H1 (cell line): ENCODE measurements around the gene TNS3. TPM values are rescaled to one million over a fixed set of nuclear protein-coding genes. Genes with fewer than 3 reads are reported as not detected.
A peak's percentile ranks its signal among the peaks of the same experiment; 100 is the strongest.

ENCODE experiments used
- CTCF ChIA-PET: fragments of 300-600 bp; sonication (Branson Sonifier 250); formaldehyde crosslinking; loops from one replicate; lab custom pipeline; 2021; ENCODE audit not compliant: partially characterized antibody; lab: Charles Lee
- POLR2A ChIA-PET: fragments of 300-600 bp; sonication (Branson Sonifier 250); formaldehyde crosslinking; loops from one replicate; lab custom pipeline; 2021; ENCODE audit warnings: inconsistent platforms; ENCODE audit not compliant: partially characterized antibody; lab: Charles Lee
- DNase-seq, 2 experiments: peaks; one replicate each; pipeline versions ENCODE4 v3.0.0 to v3.0.0-alpha.2; 2010 to 2022; ENCODE audit warnings: low spot score in 2 of 2, low read depth in 1 of 2, mixed read lengths in 1 of 2
- FAIRE-seq: peaks from 2 replicates; lab custom pipeline; 2011; peaks lifted over from hg19 to GRCh38; lab: Jason Lieb, UNC
- H2AFZ ChIP-seq: 2 replicates; pipeline ENCODE4 v1.8.1; 2012; ENCODE audit warnings: low read length, inconsistent platforms
- H2AK5ac ChIP-seq: 2 replicates; pipeline ENCODE4 v1.6.1; 2013; ENCODE audit warnings: low read depth, low read length
- H2BK120ac ChIP-seq: replicated peaks from 2 replicates; pipeline ENCODE3; 2013; ENCODE audit warnings: low read depth, low read length, inconsistent platforms
- H2BK12ac ChIP-seq: 2 replicates; pipeline ENCODE4 v1.6.1; 2013; ENCODE audit warnings: low read depth, low read length
- H2BK15ac ChIP-seq: 2 replicates; pipeline ENCODE4 v1.6.1; 2013; ENCODE audit warnings: low read length
- H2BK20ac ChIP-seq: 2 replicates; pipeline ENCODE4 v1.6.1; 2013; ENCODE audit warnings: low read length
- H2BK5ac ChIP-seq: 2 replicates; pipeline ENCODE4 v1.6.1; 2013; ENCODE audit warnings: low read depth, low read length
- H3K14ac ChIP-seq: 2 replicates; pipeline ENCODE4 v1.6.1; 2013; ENCODE audit warnings: inconsistent platforms; ENCODE audit not compliant: insufficient read length
- H3K18ac ChIP-seq: 2 replicates; pipeline ENCODE4 v1.6.1; 2013; ENCODE audit warnings: low read length; ENCODE audit errors: extremely low read depth
- H3K23ac ChIP-seq: 2 replicates; pipeline ENCODE4 v1.6.1; 2013; ENCODE audit warnings: inconsistent platforms; ENCODE audit not compliant: insufficient read length
- H3K23me2 ChIP-seq: 2 replicates; pipeline ENCODE4 v1.6.1; 2013; ENCODE audit warnings: low read depth, low read length
- H3K27ac ChIP-seq: 2 replicates; pipeline ENCODE4 v1.6.1; 2011; ENCODE audit warnings: low read depth, low read length, inconsistent platforms
- H3K27me3 ChIP-seq, 4 experiments: replicated peaks in 1 of 4; 1 replicate in 1 of 4; 2 replicates in 3 of 4; pipeline versions ENCODE4 v1.6.1 to v1.8.1; 2011 to 2013; ENCODE audit warnings: low read length in 3 of 4, mild to moderate bottlenecking in 3 of 4, inconsistent platforms in 2 of 4, mixed read lengths in 2 of 4, moderate library complexity in 1 of 4; ENCODE audit not compliant: control insufficient read depth in 3 of 4, insufficient read depth in 3 of 4; ENCODE audit errors: extremely low read depth in 1 of 4
- H3K36me3 ChIP-seq, 4 experiments: 2 replicates each; pipeline versions ENCODE4 v1.6.1 to v1.8.1; 2011 to 2013; ENCODE audit warnings: mild to moderate bottlenecking in 4 of 4, low read length in 3 of 4, moderate library complexity in 2 of 4, control low read depth in 1 of 4, inconsistent platforms in 1 of 4; ENCODE audit not compliant: insufficient read depth in 4 of 4, control insufficient read depth in 2 of 4
- H3K4ac ChIP-seq: replicated peaks from 2 replicates; pipeline ENCODE3; 2013; ENCODE audit warnings: low read length, low read depth, mixed read lengths, inconsistent platforms; ENCODE audit not compliant: insufficient read length
- H3K4me1 ChIP-seq, 4 experiments: replicated peaks in 1 of 4; 1 replicate in 1 of 4; 2 replicates in 3 of 4; pipeline versions ENCODE4 v1.6.1 to v1.8.1; 2011 to 2013; ENCODE audit warnings: low read length in 3 of 4, inconsistent platforms in 2 of 4, mixed read lengths in 1 of 4; ENCODE audit not compliant: insufficient read depth in 4 of 4, control insufficient read depth in 3 of 4
- H3K4me2 ChIP-seq, 2 experiments: 2 replicates each; pipeline versions ENCODE4 v1.6.1 to v1.8.1; 2011 to 2013; ENCODE audit warnings: low read depth in 2 of 2, low read length in 2 of 2, control low read depth in 1 of 2, inconsistent platforms in 1 of 2, mild to moderate bottlenecking in 1 of 2; ENCODE audit not compliant: insufficient read depth in 1 of 2
- H3K4me3 ChIP-seq, 4 experiments: fragments of 200-600, 300-600 bp in 1 of 4; sonication (generic), shearing (Covaris generic), sonication (Bioruptor Twin) in 1 of 4; 2 replicates each; pipeline versions ENCODE4 v1.5.1 to v1.8.1; 2011 to 2016; ENCODE audit warnings: low read length in 4 of 4, low read depth in 3 of 4, control low read depth in 2 of 4, inconsistent platforms in 2 of 4, mild to moderate bottlenecking in 2 of 4, mixed read lengths in 1 of 4, moderate library complexity in 1 of 4; ENCODE audit not compliant: insufficient read depth in 2 of 4; ENCODE audit errors: extremely low read depth in 1 of 4
- H3K56ac ChIP-seq: replicated peaks from 2 replicates; pipeline ENCODE3; 2013; ENCODE audit warnings: low read depth, mild to moderate bottlenecking, mixed read lengths, low read length, inconsistent platforms; ENCODE audit not compliant: insufficient read length
- H3K79me1 ChIP-seq: 2 replicates; pipeline ENCODE4 v1.6.1; 2013; ENCODE audit warnings: low read depth, low read length, control low read depth
- H3K79me2 ChIP-seq, 2 experiments: 2 replicates each; pipeline versions ENCODE4 v1.6.1 to v1.8.1; 2012 to 2013; ENCODE audit warnings: low read length in 2 of 2, mild to moderate bottlenecking in 2 of 2, inconsistent platforms in 1 of 2; ENCODE audit not compliant: insufficient read depth in 2 of 2, control insufficient read depth in 1 of 2
- H3K9ac ChIP-seq, 4 experiments: replicated peaks in 1 of 4; 1 replicate in 1 of 4; 2 replicates in 3 of 4; pipeline versions ENCODE4 v1.6.1 to v1.8.1; 2011 to 2013; ENCODE audit warnings: low read depth in 3 of 4, low read length in 3 of 4, control low read depth in 2 of 4, mild to moderate bottlenecking in 2 of 4, moderate library complexity in 2 of 4, inconsistent platforms in 1 of 4; ENCODE audit errors: extremely low read depth in 1 of 4
- H3K9me3 ChIP-seq, 2 experiments: 2 replicates each; pipeline versions ENCODE4 v1.6.1 to v1.8.1; 2012 to 2013; ENCODE audit warnings: mild to moderate bottlenecking in 2 of 2, moderate library complexity in 2 of 2, control low read depth in 1 of 2, inconsistent platforms in 1 of 2, low read depth in 1 of 2, low read length in 1 of 2, mixed read lengths in 1 of 2; ENCODE audit not compliant: insufficient read depth in 2 of 2
- H4K20me1 ChIP-seq, 2 experiments: replicated peaks in 1 of 2; 2 replicates each; pipeline versions ENCODE3 to v1.8.1; 2011 to 2013; ENCODE audit warnings: inconsistent platforms in 2 of 2, low read length in 2 of 2, mild to moderate bottlenecking in 1 of 2; ENCODE audit not compliant: insufficient read depth in 2 of 2, control insufficient read depth in 1 of 2
- H4K5ac ChIP-seq: 2 replicates; pipeline ENCODE4 v1.6.1; 2013; ENCODE audit warnings: low read length, low read depth, mixed read lengths, inconsistent platforms; ENCODE audit not compliant: insufficient read length
- H4K8ac ChIP-seq: 2 replicates; pipeline ENCODE4 v1.8.0; 2013; ENCODE audit warnings: mild to moderate bottlenecking, moderate library complexity, low read length, inconsistent platforms; ENCODE audit not compliant: insufficient read depth; ENCODE audit errors: extremely low read depth
- H4K91ac ChIP-seq: replicated peaks from 2 replicates; pipeline ENCODE3; 2013; ENCODE audit warnings: low read length, mixed read lengths, inconsistent platforms; ENCODE audit not compliant: insufficient read length
- ATF3 ChIP-seq: IDR thresholded peaks from 2 replicates; pipeline ENCODE4 v1.6.1; 2011; ENCODE audit warnings: low read depth, mild to moderate bottlenecking, low read length; ENCODE audit not compliant: insufficient read depth
- BACH1 ChIP-seq: IDR thresholded peaks from 2 replicates; pipeline ENCODE4 v1.6.1; 2012; ENCODE audit warnings: low read length, improper control_type of control experiment
- BRCA1 ChIP-seq: IDR thresholded peaks from 2 replicates; pipeline ENCODE4 v1.6.1; 2012; ENCODE audit warnings: low read depth, low read length, improper control_type of control experiment
- CBX8 ChIP-seq: fragments of 300-800, 300-1000 bp; sonication (generic); IDR thresholded peaks from 2 replicates; pipeline ENCODE4 v1.7.1; 2016; ENCODE audit warnings: low read depth, low read length, borderline replicate concordance
- CEBPB ChIP-seq: IDR thresholded peaks from 2 replicates; pipeline ENCODE4 v1.6.1; 2012; ENCODE audit warnings: low read depth, low read length
- FOSL1 ChIP-seq: IDR thresholded peaks from 2 replicates; pipeline ENCODE4 v1.6.1; 2011; ENCODE audit warnings: mild to moderate bottlenecking, low read depth, low read length, moderate library complexity; ENCODE audit not compliant: insufficient read depth
- GABPA ChIP-seq: IDR thresholded peaks from 2 replicates; pipeline ENCODE4 v1.6.1; 2011; ENCODE audit warnings: mild to moderate bottlenecking, low read length, moderate library complexity, borderline replicate concordance; ENCODE audit not compliant: insufficient read depth
- HDAC2 ChIP-seq, 2 experiments: fragments of 300-600 bp in 1 of 2; sonication (generic) in 1 of 2; IDR thresholded peaks; 2 replicates each; pipeline ENCODE4 v1.6.1; 2011 to 2012; ENCODE audit warnings: low read depth in 2 of 2, low read length in 2 of 2, mild to moderate bottlenecking in 2 of 2, moderate library complexity in 2 of 2, borderline replicate concordance in 1 of 2, inconsistent platforms in 1 of 2
- KDM1A ChIP-seq: fragments of 200-600, 300-600 bp; sonication (generic); IDR thresholded peaks from 2 replicates; pipeline ENCODE4 v1.7.1; 2016; ENCODE audit warnings: mild to moderate bottlenecking, low read length, borderline replicate concordance
- POLR2AphosphoS5 ChIP-seq: IDR thresholded peaks from 2 replicates; pipeline ENCODE4 v1.6.1; 2011; ENCODE audit warnings: low read depth, low read length
- RAD21 ChIP-seq, 2 experiments: IDR thresholded peaks in 1 of 2; conservative IDR thresholded peaks in 1 of 2; 2 replicates each; pipeline ENCODE4 v1.6.1; 2011; ENCODE audit warnings: low read depth in 2 of 2, low read length in 2 of 2, improper control_type of control experiment in 1 of 2, inconsistent platforms in 1 of 2, mild to moderate bottlenecking in 1 of 2, moderate library complexity in 1 of 2
- SAP30 ChIP-seq: fragments of 300-600 bp; sonication (generic); IDR thresholded peaks from 2 replicates; pipeline ENCODE4 v1.7.1; 2012; ENCODE audit warnings: low read length, moderate library complexity, mild to moderate bottlenecking, inconsistent platforms; ENCODE audit not compliant: insufficient read depth, insufficient replicate concordance
- SUZ12 ChIP-seq: fragments of 200-600 bp; sonication (generic); IDR thresholded peaks from 2 replicates; pipeline ENCODE4 v1.6.1; 2012; ENCODE audit warnings: mild to moderate bottlenecking, inconsistent platforms, low read length, moderate library complexity, mixed read lengths
- TEAD4 ChIP-seq: IDR thresholded peaks from 2 replicates; pipeline ENCODE4 v1.6.1; 2012; ENCODE audit warnings: low read depth, low read length, inconsistent platforms, mixed read lengths
- polyA plus RNA-seq, 7 experiments: library from polyadenylated mRNA; depleted of rRNA in 3 of 7; stranded (reverse) in 5 of 7; unstranded in 2 of 7; fragments of >200 nt in 5 of 7; fragments of 200-250 nt in 2 of 7; gene quantifications; 1 replicate in 5 of 7; 2 replicates in 1 of 7; 4 replicates in 1 of 7; pipeline versions ENCODE4 v1.2.1 to v1.2.3, GENCODE V29; 2011 to 2013; ENCODE audit warnings: missing spikeins in 2 of 7, mixed read lengths in 2 of 7
- total RNA-seq: library from RNA; stranded (reverse); fragmentation: NEBNext Ultra II Directional; extraction: Animal tissue kit (Norgen Biotek cat#: 25700); gene quantifications from 2 replicates; pipeline ENCODE4 v1.2.1, GENCODE V29; 2021

Gene TNS3
- total and polyA plus RNA-seq, 2 of the 8 experiments (the other 6 are each of a cell fraction or from before 2014, with no cell fraction given), result 11.9 to 24.2 TPM

- no peak for DNase-seq
- no peak overlapping the region for H3K4me2 ChIP-seq
- H2AK5ac ChIP-seq, result peak overlapping the region; percentile 33; the same call in 1 of the 2 replicates
- H3K23me2 ChIP-seq, result no peaks in the 10 kb centered on the region; the same call in 1 of the 2 replicates
- no peak overlapping the region for H4K5ac ChIP-seq
- no peak overlapping the region for H4K8ac ChIP-seq
- no peak overlapping the region for H3K27ac ChIP-seq
- H2BK5ac ChIP-seq, result no peak overlapping the region
- H2BK12ac ChIP-seq, result no peak overlapping the region
- H2BK15ac ChIP-seq, result no peak overlapping the region
- H2BK120ac ChIP-seq, result no peak overlapping the region
- H3K79me2 ChIP-seq, result no peaks in the 10 kb centered on the region
- H3K23ac ChIP-seq, result no peak overlapping the region
- H2AFZ ChIP-seq, result 0 out of 2 replicates have a peak overlapping the region, but pooled peaks have one; percentile 7
- H3K79me1 ChIP-seq, result no peaks in the 10 kb centered on the region
- H3K4me1 ChIP-seq, result peaks cover 0 to 14% (median 10%) of the 10 kb centered on the region in 4 experiments; a peak in 6 of 7 replicates
- CTCF ChIA-PET, result interaction anchor here (0.5 to 1.8 kb wide), 2 partner anchors 12 to 197 kb away, joined by 3 to 4 read pairs; no protein-coding TSS in a partner anchor
- H3K4me3 ChIP-seq, result no peak overlapping the region
- H2BK20ac ChIP-seq, result peak overlapping the region; percentile 72; the same call in 1 of the 2 replicates
- no peak overlapping the region for H3K56ac ChIP-seq
- POLR2A ChIA-PET, result no interaction called here
- H4K20me1 ChIP-seq, result no peaks in the 10 kb centered on the region
- no peaks in the 10 kb centered on the region; a peak in 1 of 7 replicates for H3K27me3 ChIP-seq
- no peak overlapping the region for H3K9ac ChIP-seq
- H3K9me3 ChIP-seq, result no peaks in the 10 kb centered on the region
- no peak for FAIRE-seq
- H3K4ac ChIP-seq, result no peak overlapping the region
- no peak overlapping the region for H3K14ac ChIP-seq
- H3K18ac ChIP-seq, result no peak overlapping the region
- H4K91ac ChIP-seq, result no peak overlapping the region
- H3K36me3 ChIP-seq, result no peaks in the 10 kb centered on the region
- TF ChIP-seq CEBPB (no peak), POLR2AphosphoS5 (no peak), BRCA1 (no peak), SUZ12 (no peak), TEAD4 (no peak), KDM1A (no peak), FOSL1 (no peak), GABPA (no peak), BACH1 (no peak), CBX8 (no peak), SAP30 (no peak), RAD21 (IDR thresholded peaks at IDR 0.05 in 1 of 2, conservative IDR thresholded peaks at IDR 0.05 in 1 of 2; ENCODE audit: low read depth in 2 of 2, low read length in 2 of 2) (no peak), HDAC2 (IDR thresholded peaks at IDR 0.05; ENCODE audit: borderline replicate concordance in 1 of 2, low read depth in 2 of 2, low read length in 2 of 2) (no peak), ATF3 (no peak)
Measured at GRCh38 chr7:47622586-47622945, 40.7 kb upstream of the TNS3 start.
